Tibial nerve (tissue), 4 donors: Measurements from ENCODE around the gene PTPN2.

Source experiments
- EP300 ChIP-seq, 2 donors: sonication (generic); formaldehyde crosslinking; IDR thresholded peaks; one replicate each; pipeline ENCODE4 v1.6.1; 2017; ENCODE audit warnings: antibody characterized with exemption in 2 of 2, mild to moderate bottlenecking in 1 of 2
- POLR2A ChIP-seq, 2 donors: fragments of 450-650 bp; IDR thresholded peaks; one replicate each; pipeline ENCODE4 v1.6.1; 2017; ENCODE audit warnings: antibody characterized with exemption in 2 of 2, mild to moderate bottlenecking in 2 of 2, moderate library complexity in 2 of 2
- TF ChIP-seq, protein P1 (sequence below), 5 experiments: fragments of 200-600 bp in 3 of 5; fragments of 450-650 bp in 2 of 5; sonication (generic) in 3 of 5; IDR thresholded peaks; one replicate each; pipeline ENCODE4 v1.5.1; 2016 to 2019; ENCODE audit warnings: antibody characterized with exemption in 5 of 5, mild to moderate bottlenecking in 3 of 5, moderate library complexity in 2 of 5

DNA sequence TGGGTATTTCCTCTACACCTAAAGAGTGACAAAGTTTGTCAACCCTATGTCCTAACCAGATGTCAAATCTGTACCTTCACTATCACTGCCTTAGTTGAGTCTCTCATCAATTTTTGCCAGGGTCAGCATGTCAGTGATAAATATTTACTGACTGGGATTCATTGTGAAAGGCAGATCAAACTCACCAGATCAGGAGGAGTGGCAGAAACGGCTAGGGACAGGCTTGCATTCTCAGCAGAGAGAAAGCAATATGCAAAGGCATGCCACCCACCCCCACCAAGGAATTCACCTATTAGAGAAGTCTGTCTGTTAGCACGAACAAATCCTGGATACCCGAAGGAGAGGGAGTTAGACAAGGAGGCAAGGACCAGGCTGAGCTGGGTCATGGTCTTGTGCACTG lies 62.6 kb downstream of the PTPN2 start:
- TF ChIP-seq, protein P1, sequence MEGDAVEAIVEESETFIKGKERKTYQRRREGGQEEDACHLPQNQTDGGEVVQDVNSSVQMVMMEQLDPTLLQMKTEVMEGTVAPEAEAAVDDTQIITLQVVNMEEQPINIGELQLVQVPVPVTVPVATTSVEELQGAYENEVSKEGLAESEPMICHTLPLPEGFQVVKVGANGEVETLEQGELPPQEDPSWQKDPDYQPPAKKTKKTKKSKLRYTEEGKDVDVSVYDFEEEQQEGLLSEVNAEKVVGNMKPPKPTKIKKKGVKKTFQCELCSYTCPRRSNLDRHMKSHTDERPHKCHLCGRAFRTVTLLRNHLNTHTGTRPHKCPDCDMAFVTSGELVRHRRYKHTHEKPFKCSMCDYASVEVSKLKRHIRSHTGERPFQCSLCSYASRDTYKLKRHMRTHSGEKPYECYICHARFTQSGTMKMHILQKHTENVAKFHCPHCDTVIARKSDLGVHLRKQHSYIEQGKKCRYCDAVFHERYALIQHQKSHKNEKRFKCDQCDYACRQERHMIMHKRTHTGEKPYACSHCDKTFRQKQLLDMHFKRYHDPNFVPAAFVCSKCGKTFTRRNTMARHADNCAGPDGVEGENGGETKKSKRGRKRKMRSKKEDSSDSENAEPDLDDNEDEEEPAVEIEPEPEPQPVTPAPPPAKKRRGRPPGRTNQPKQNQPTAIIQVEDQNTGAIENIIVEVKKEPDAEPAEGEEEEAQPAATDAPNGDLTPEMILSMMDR (IDR thresholded peaks at IDR 0.05), result no peak
- TF ChIP-seq EP300 (IDR thresholded peaks at IDR 0.05), result no peak
- TF ChIP-seq POLR2A (IDR thresholded peaks at IDR 0.05), result no peak
